ENCODE data around the gene GUCY1B1.

GUCY1B1 gene

DNA sequence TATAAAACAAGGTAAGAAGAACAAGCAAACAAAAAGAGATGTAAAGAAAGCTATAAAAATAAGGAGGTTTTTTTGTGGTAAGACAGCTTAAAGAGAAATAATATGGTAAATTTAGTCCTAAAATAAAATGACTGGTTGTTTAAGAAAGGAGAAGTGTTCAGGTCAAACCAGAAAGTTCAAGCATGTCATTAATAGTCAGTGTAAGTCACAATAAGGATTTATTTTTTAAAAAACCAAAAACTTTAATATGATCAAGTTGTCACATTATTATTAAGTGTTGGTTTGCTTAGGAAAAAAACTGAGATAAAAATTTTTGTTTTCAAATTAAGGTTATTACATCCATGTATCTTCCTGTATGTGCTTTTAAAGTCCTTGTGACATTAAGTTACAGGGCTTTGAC, 88.1 kb downstream of the GUCY1B1 start:
- TF ChIP-seq GATA3 (IDR thresholded peaks at IDR 0.05; ENCODE audit: low read depth, low read length) (no peak), GATA2 (IDR thresholded peaks at IDR 0.05; ENCODE audit: low read depth, low read length) (no peak)

DNA sequence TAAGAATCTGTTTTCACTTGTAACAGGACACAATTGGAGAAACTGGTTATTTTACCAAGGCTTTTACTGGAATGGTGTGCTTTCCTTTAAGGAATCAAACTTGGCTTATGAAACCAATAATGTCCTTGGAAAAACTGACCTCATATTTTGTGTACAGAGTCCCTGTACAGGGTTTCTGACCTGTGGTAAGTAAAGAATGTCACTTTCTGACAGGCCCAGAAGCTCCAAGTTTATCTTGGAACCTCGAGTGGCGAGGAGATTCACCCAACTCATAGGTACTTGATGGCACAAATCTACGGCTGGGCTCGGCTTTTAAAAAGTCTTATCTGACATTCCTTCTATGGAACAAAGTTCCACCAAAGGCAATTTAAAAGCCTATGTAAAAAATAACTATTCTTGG, 90.2 kb downstream of the GUCY1B1 start:
- TF ChIP-seq GATA2 (IDR thresholded peaks at IDR 0.05; ENCODE audit: low read depth, low read length) (no peak), GATA3 (IDR thresholded peaks at IDR 0.05; ENCODE audit: low read depth, low read length) (no peak)

DNA sequence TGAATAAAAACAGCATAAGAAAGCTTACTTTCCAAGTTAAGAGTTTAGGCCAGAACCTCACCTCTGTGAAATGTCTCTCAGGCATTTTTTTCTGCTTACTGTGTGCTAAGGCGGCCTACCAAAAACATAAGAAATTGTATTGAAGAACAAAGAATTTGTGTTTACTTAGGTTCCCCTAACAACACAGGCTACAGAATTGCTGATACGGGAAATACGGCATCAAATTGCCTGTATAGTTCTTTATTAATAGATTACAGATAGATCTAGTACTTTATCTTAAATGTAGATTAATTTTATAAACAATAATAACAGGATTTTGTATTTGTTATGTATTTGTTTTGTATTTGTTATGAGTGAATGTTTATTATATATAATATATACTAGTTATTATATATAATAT, 94.4 kb downstream of the GUCY1B1 start:
- TF ChIP-seq GATA2 (IDR thresholded peaks at IDR 0.05; ENCODE audit: low read depth, low read length), result no peak

DNA sequence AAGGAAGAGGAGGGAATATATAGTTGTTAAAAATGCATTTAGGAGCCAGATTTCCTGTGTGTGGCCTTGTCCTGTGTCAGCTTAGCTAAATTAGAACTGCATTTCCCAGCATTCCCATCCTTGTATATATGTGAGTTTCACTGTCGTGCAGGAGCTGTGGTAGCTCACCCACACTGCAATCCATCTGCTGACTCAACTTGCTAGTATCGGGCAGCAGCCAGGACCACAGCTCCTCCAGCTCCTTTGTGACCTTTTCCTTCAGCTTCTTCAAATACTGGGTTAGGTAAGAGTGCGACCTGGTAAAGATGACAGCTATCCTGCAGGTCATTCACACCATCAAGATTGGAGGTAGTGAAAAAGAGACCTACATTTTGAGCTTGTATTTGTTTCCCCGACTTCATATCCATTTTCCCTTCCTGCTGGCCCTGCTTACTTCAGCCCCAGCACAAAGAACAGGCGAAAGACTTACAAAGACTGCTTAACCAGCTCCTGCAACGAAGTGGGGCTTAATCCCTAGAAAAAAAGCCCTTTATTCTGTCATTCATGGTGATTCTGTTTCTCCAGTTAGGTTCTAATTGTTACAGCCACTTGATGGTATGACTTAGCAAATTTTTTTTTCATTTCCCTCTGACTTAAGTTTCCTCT, 95.9 kb downstream of the GUCY1B1 start:
- TF ChIP-seq GATA2 (IDR thresholded peaks at IDR 0.05; ENCODE audit: low read depth, low read length) (no peak), GATA3 (IDR thresholded peaks at IDR 0.05; ENCODE audit: low read depth, low read length) (no peak)

DNA sequence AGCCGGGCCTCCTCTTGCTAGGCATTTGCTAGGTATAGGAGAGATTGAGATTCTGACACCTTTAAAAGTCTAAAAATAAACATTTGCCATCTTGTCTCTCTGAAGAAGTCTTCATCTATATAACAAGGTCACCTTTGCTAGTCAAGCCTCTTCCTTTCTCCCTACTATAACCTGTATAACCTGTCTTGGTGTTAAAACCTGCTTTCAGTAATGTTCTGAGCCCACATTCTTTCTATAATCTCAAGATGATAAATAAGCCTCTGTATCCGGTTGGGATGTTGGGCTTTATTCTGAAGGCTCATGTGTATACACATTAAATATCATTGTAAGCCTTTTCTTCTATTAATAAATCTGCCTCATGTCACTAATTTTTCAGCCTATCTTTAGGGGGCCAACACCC, 97.1 kb downstream of the GUCY1B1 start:
- TF ChIP-seq GATA2 (IDR thresholded peaks at IDR 0.05; ENCODE audit: low read depth, low read length) (no peak), GATA3 (IDR thresholded peaks at IDR 0.05; ENCODE audit: low read depth, low read length) (no peak)
